Measurements from ENCODE around the gene EEPD1. TPM values are rescaled to one million over a fixed set of nuclear protein-coding genes. Genes with fewer than 3 reads are reported as not detected.

Gene EEPD1
- total RNA-seq, 1 experiment from 2014 or later, result 5.0 TPM

DNA sequence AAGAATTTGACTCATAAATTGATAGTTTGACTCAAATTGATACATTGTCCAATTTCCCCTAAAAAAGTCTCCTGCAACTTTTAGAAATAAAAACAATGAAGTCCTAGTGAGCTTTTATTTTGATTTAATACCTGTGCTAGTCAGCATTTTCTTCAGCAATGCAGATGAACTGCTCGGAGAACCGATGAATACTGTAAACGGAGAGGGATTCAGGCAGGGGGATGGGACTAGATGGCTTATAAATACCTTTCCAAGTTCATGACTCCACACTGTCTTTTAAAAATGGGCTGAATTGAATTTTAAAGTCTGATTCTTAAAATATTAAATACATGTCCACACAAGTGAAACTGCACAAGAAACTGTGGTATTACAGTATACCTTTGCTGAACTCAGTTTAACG, 12.7 kb downstream of the EEPD1 start:
- Histone ChIP-seq H3K4me1 (ENCODE audit: insufficient read depth, low read length) (peaks cover 2% of the 10 kb centered on the region; the same call in 1 of the 2 replicates), H3K9me3 (ENCODE audit: control insufficient read depth, low read depth, low read length) (no peaks in the 10 kb centered on the region), H2AK5ac (ENCODE audit: insufficient read length, low read length) (no peak overlapping the region), H2BK5ac (ENCODE audit: insufficient read length, low read length) (no peak overlapping the region), H3K23ac (ENCODE audit: insufficient read length, low read depth, low read length) (no peak overlapping the region), H2BK120ac (ENCODE audit: low read depth, low read length, poor library complexity, severe bottlenecking) (no peak overlapping the region), H3K18ac (ENCODE audit: insufficient read length, low read depth, low read length) (no peak overlapping the region), H3T11ph (ENCODE audit: low read length) (no peak overlapping the region), H2BK12ac (ENCODE audit: insufficient read length, low read depth, low read length) (no peak overlapping the region), H4K5ac (ENCODE audit: insufficient read length, low read depth, low read length) (no peak overlapping the region), H3K14ac (ENCODE audit: insufficient read depth, low read length) (no peak overlapping the region), H2AFZ (ENCODE audit: low read length) (no peak overlapping the region), H4K91ac (ENCODE audit: insufficient read length, low read depth, low read length) (no peak overlapping the region), H3K56ac (ENCODE audit: insufficient read length, low read depth, low read length) (no peak overlapping the region), H3K4me2 (ENCODE audit: insufficient read depth, insufficient read length, low read length) (no peak overlapping the region), H3K23me2 (ENCODE audit: insufficient read length, low read depth, low read length, poor library complexity, severe bottlenecking) (no peaks in the 10 kb centered on the region), H3K79me2 (ENCODE audit: insufficient read depth, low read length) (no peaks in the 10 kb centered on the region), H4K20me1 (ENCODE audit: control insufficient read depth, insufficient read depth, insufficient read length) (no peaks in the 10 kb centered on the region), H3K27ac (ENCODE audit: insufficient read length, low read depth, low read length) (no peak overlapping the region), H4K8ac (replicated peaks; ENCODE audit: insufficient read length, low read depth, low read length) (no peak overlapping the region), H3K27me3 (ENCODE audit: insufficient read depth, low read length) (no peaks in the 10 kb centered on the region), H2BK20ac (ENCODE audit: low read depth, low read length, poor library complexity, severe bottlenecking) (no peak overlapping the region), H3K9ac (ENCODE audit: extremely low read depth, insufficient read length, low read length) (no peak overlapping the region), H2BK15ac (ENCODE audit: low read depth, low read length) (no peak overlapping the region), H3K4ac (ENCODE audit: low read depth, low read length) (no peak overlapping the region), H3K79me1 (ENCODE audit: insufficient read depth, low read depth, low read length, poor library complexity, severe bottlenecking) (no peaks in the 10 kb centered on the region)
- Mint-ChIP-seq H3K36me3 (ENCODE audit: insufficient read depth in 1 of 3, low read depth in 3 of 3) (no peaks in the 10 kb centered on the region), H3K4me3 (peak overlapping the region in 1 of 2 experiments; percentile 51; a peak in 3 of 5 replicates), H3K9me3 (no peaks in the 10 kb centered on the region), H3K27ac (no peak overlapping the region; a peak in 1 of 7 replicates), H3K27me3 (ENCODE audit: low read depth) (no peaks in the 10 kb centered on the region), H3K4me1 (peaks cover 26 to 30% of the 10 kb centered on the region in 2 experiments)
- TF ChIP-seq, protein P1, sequence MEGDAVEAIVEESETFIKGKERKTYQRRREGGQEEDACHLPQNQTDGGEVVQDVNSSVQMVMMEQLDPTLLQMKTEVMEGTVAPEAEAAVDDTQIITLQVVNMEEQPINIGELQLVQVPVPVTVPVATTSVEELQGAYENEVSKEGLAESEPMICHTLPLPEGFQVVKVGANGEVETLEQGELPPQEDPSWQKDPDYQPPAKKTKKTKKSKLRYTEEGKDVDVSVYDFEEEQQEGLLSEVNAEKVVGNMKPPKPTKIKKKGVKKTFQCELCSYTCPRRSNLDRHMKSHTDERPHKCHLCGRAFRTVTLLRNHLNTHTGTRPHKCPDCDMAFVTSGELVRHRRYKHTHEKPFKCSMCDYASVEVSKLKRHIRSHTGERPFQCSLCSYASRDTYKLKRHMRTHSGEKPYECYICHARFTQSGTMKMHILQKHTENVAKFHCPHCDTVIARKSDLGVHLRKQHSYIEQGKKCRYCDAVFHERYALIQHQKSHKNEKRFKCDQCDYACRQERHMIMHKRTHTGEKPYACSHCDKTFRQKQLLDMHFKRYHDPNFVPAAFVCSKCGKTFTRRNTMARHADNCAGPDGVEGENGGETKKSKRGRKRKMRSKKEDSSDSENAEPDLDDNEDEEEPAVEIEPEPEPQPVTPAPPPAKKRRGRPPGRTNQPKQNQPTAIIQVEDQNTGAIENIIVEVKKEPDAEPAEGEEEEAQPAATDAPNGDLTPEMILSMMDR (conservative IDR thresholded peaks at IDR 0.05), result no peak
- DNase-seq, result no peak
- no CpG with 5 or more reads among the region's 4 CpGs for WGBS (ENCODE audit: extremely low coverage, insufficient read length, low lambda C conversion rate)

Data from H9 (cell line).